Activated CD4-positive, alpha-beta T cell treated with anti-CD3 and anti-CD28 coated beads, Interleukin-2, amount 50 U/mL, for 48 hours (primary cell): ENCODE measurements around the gene SWT1.
A peak's percentile ranks its signal among the peaks of the same experiment; 100 is the strongest.
"Not testable (repeated sequence)": the region's sequence is repeated elsewhere in the genome, so short reads cannot be mapped to it uniquely, and the experiment has no call there.

Experiments
- DNase-seq, 2 experiments: peaks; one replicate each; pipeline ENCODE4 v3.0.0-alpha.2; 2020

The SWT1 gene

DNA sequence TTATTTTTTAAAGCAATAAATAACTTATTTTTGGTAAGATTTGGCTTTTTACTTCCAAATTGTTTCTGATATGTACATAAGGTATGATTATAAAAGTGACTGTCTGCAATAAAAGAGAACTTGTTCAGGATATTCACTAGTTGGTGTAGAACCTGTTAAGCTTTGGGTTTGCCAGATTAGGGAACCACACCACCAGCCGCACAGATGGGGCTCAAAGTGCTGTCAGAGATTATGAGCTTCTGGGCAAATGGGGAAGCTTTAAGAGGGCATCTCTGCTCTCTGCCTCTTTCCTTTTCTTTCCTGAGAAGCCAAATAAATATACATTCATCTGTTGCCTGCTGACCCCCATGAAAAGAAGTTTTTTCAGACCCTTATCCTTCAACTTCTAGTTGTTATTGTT is 134.7 kb downstream of the SWT1 start:
- no peak for DNase-seq

DNA sequence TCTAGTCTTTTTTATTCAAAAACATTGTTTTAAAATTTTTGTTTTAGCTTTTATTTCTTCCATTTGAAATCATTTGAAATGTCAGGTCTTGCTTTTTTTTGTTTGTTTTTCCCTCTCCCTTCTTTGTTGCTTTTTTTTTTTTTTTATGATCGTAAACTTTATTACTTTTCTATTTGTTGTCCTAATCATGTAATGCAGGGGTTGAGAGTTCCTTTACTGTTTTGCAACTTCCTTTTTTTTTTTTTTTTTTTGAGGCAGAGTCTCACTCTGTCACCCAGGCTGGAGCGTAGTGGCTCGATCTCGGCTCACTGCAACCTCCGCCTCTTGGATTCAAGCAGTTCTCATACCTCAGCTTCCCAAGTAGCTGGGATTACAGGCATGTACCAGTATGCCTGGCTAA is 135.3 kb downstream of the SWT1 start:
- DNase-seq: no peak

DNA sequence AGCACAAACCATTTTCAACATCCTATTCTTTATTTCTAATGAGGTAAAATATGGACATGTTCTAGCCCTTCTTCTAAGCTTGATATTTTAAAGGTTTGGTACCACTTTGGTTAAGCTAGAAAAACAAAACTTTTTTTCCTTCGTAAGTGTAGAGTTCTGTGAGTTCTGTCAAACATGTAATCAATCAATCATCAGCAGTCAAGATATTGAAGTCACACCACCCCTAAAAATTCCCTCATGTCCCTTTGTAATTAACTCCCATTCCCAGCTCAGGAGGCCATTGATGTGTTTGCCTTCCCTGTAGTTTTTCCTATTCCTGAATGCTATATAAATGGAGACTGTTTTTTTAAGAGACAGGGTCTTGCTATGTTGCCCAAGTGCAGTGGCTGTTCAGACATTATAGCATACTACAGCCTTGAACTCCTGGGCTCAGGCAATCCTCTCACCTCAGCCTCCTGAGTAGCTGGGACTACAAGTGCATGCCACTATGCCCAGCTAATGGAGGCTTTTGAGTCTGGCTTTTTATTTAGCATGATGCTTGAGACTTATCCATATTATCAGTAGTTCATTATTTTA is 137.1 kb downstream of the SWT1 start:
- DNase-seq: no peak

DNA sequence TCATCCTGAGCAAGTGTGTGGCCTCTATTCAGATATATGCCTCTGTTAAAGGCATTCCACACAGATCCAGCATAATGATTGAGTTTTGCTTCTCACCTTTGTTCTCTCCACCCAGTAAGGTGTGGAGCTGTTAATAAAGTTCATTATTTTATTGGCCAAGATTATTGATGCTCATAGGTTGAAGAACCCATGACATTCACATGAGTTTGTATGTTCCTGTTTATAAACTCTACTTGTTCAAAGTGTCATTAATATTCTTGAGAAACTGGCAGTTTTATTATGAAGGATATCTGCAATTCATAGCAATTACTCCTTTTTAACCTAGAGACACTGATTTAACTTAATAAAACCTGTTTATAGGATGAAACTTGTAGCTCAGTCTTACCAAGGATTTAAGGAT is 138.1 kb downstream of the SWT1 start:
- DNase-seq: no peak

DNA sequence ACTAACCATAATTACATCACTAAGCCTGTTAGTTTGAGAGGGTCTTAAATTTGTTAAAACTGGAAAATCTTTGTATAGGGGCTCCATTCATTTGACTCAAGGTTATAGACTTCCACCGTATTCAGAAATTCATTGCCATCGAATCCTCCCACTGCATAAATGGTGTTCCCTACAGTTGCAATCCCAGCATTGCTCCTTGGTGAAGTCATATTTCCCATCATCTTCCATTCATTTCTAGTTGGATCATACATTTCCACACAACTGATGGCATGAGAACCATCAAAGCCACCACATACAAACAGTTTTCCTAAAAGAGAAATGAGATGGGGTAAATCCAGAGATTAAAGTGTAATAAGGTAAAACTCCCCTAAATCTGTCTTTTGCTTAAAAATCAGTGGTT is 141.0 kb downstream of the SWT1 start:
- DNase-seq: no peak

DNA sequence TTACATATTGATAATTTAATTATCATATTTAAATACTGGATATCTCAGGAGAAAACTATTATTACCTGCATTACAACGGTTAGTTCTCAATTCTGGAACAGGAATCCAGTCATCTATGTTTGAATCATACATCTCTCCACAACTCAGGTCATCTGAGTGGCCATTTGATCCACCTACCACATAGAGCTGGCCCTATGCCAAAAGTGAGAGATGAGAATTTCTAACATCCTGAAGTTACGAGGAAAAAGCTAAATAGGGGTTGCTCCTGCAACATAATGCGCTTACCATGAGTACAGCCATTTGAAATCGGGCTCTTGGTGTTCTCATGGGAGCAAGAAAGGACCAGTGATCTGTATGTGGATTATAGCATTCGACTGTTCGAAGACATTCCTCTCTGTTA is 143.2 kb downstream of the SWT1 start:
- no peak for DNase-seq

DNA sequence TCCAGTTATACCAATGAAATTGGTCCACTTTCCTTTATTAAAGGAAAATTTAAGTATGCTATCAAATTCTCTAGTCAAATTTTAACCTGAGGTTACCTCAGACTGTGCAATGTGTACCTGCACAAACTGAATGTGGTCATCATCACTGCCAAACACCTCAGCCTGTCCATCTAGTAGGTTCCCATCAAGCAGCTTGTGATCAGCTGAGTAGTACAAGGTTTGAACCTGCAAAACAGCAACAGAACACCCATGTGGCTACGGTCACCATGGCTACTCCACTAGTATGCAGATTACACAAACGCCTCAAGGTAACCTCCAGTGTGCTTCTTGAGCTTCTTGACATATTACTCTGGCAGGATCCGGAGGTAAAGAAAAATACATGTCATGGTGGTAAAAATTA is 148.5 kb downstream of the SWT1 start:
- no peak for DNase-seq

DNA sequence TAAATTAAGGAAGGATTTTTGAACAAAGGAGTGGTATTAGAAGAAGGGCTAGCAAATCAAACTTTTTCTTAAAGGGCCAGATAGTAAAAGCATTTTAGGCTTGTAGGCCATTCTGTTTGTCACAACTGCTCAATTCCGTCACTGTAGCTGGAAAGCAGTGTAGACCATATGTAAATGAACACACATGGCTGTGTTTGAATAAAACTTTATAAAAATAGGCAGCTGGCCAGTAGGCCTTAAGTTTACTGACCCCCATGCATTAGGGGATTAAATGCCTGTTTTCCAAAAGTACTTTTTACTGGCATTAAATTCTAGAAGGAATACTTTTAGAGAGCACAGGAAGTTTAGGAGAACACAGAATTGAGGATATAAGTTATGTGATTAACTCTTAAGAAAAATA is 151.2 kb downstream of the SWT1 start:
- DNase-seq: no peak

DNA sequence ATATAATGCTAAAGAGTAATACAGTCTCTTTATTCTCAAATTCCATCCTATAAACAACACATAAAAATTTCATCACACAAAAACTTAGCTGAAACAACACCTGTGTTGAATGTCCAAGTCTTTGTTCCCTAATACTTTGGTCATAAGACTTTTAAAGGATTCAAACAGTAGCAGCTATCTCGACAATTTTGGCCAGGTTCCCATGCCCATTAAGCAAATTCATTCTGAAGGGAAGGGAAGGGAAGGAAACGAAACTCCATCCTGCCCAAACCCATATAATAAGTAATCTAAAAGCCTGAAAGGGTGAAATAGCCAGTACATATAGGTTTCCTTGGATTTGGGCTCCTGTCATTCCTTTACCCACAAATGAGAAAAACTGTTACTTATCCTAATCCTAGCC is 152.6 kb downstream of the SWT1 start:
- DNase-seq: no peak

DNA sequence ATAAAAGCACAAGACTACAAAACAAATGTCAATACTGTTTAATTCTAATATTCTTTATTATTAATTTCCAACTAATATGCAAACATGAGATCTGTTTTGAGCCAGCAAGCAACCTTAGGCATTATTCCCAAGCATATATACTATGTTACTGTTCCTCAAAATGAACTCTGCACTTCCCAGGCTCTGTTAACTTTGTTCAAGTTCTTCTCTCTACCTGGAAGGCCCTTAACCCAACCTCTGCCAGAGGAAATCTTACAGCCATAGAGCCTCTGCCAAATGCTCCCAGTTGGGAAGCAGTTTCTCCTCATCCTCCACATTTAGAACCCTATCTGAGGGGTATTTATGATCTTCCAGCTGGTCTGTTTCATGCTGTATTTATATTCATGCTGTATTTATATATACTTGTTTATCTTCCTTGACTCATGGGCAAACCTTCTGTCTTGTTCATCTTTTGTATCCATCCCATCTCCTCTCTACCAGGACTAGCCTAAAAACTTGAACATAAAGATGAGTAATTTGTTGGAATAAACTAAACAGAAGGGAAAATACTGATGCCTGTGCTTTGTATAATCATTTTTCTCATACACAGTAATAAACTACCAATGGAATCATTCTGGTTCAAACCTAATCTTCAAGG is 154.7 kb downstream of the SWT1 start:
- DNase-seq: no peak

DNA sequence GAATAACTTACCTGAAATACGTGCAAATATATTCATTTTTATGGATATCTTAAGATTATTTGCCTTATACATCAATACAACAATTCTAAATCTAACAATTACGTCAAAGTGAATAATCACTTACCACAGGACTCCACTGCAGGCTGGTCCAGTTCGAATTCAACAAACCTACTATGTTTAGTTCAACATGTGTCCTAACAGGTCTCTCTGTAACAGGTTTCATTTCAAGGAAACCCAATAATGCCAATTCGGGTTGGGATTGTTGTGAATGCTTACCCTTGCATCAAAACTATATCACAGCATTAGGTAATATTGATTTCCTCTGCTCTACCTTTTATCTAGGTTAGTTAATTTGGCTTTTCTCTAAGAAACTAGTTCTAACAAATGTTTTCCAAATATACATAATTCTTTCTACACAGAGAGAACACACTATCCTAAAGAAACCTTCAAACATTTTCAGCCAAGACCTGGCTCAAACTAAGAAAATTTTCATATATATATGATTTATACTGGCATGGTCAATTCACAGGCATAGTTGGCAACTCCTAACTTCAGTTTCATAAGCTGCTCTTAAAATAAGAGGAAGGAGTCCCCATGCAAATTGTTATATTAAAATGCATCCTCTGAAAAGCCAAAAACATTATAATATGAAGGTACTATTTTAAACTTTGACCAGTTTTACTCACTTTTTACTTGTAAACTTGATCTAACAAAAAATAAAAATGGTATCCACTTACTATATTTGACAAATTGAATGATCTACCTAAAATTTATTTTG is 155.6 kb downstream of the SWT1 start:
- DNase-seq: no peak

DNA sequence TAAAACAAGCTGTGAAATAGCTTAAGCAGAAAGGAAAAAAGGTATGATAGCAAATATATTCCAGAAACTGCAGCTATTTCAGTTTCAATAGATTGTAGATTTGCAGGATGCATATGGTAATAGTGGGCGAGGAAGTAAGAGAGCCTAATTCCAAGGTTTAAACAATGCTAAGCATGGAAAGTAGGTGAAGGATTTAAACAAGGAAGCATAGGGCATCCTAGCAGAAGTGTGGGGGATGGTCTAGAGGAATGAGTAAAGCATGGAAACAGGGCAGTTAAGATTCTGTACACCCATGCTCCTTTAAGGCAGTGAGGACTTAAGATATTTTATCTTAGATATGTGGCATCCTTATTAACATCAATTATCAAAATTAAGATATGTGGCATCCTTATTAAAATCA is 157.4 kb downstream of the SWT1 start:
- no peak for DNase-seq

DNA sequence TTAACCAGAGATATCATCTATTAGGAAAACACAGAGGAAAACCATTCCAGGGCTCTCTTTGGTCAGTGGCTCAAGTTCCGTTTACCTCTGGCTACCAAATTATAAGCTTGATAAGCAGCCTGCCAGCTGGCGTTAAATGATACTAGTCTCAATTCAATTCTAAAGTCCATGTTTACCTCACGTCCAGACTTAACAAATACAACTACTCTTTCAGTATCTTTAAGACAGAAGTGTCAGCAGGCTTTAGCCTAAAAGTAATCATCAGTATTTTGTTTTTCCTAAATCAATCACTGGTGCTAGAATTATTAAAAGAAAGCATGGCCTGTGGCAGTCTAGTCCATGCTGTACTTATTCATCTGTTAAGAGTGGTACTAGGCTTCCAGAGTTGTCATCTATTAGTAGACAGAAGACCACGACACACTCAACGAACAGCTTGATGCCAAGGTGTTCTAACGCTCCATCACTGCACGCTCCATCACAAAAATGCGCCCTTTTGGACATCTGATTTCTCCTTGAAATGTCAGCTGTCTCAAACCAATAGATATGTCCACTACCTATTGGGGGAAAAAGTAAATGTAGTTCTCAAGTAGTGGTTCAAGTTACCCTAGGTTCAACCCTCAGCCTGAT is 158.6 kb downstream of the SWT1 start:
- DNase-seq: no peak

DNA sequence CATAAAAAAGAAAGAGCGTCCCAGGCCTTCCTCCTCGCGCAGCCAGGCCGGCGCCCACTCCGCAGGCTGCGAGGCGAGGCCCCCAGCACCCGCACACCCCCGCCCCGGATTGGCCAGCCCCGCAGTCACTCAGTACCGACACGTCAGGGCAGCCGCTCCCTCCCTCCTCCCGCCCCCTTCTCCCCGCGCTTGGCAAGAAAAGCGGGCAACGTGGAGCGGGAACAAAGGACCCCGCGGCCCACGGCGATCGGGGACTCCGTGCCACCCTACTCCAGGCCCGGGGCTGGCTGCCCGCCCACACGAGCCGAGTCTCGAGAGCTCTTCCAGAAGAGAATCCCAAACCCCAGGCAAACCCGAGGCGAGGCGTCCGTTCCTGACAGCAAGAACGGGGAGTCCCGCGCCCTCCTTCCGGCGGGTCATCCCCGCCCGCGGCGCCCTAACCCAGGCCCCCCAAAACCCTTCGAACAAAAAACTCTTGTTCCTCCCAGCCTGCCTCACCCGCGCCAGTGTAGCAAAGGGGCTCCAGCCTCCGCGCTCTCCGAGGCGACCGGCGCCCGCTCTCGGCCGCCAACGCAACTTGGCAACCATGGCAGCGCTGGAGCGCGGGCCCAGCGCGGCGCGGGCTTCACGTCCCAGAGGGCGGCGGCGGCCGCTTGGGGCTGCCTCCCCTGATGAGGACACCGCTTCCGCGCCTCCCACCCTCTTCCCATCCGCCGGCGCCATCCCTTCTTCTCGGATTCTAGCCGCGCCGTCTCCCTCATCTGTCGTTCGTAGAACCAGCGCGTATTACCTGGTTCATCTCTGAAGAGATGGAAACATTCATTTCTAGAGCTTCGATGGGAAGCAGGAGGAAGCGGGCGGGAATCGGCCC is 159.4 kb downstream of the SWT1 start:
- DNase-seq: peak; percentile 92 to 95

DNA sequence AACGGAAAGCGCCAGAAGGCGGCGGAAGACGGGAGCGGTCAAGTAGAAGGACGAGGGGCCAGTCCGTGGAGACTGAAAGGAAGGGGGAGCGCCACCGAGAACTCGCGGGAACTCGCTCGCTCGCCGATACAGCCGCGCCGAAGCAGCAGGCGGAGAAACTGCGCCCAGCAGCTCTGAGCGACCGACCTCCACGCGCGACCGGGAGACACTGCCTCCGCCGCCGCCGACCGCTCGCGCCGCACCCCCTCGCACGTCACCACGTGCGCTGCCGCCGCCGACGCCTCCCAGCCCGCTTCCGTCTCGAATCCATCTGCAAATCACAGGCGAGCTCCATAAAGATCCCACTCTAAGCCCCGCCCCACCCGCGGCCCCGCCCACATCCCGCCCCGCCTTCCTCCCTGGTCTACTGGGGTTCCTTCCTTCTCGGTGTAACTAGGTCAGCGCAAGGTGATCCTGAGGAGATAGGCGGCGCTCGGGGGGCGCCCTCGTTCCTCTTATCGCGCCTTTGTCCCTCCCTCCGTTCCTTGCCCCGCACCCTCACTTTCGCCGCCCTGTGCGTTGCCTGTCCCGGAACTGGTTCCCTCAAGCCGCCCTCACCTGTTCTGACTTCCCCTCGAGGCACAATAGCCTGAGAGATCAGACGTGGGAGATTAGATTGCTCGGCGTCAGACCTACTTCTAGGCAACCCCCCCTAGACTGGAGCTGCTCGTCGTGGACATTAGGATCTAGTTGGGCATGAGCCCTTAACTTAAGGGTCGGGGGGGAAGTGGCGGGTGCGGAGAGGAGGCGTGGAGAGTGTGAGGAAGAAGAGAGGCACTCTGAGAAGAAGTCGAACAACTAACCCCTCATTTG is 160.3 kb downstream of the SWT1 start, which contains the start of gene IVNS1ABP:
Gene IVNS1ABP, minus strand, starts transcription at position 210 of the 852 bp plus-strand sequence. CDS start 7,750 bp downstream, outside the sequence.
- peak; percentile 92 to 93 for DNase-seq

DNA sequence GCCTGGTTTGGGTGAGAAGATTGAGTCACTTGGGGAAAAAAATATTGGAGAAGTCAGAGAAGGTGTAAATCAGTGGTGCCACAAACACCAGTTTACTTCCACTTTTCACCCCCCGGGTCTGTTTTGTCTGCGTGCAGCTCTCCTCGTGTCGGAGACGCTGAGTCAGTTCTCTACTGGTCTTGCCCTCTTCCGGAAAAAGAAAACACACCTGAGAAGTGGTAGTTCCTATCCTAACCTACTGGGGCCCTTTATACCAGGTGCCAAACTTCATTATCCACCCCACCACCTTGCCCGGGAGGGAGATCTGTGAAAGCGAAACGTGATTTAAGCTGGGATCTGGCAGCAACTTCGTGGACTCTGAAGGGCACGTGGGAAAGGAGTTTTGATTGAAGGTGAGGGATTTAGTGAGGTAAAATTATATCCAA is 160.9 kb downstream of the SWT1 start:
- DNase-seq: peak; percentile 76 to 80

DNA sequence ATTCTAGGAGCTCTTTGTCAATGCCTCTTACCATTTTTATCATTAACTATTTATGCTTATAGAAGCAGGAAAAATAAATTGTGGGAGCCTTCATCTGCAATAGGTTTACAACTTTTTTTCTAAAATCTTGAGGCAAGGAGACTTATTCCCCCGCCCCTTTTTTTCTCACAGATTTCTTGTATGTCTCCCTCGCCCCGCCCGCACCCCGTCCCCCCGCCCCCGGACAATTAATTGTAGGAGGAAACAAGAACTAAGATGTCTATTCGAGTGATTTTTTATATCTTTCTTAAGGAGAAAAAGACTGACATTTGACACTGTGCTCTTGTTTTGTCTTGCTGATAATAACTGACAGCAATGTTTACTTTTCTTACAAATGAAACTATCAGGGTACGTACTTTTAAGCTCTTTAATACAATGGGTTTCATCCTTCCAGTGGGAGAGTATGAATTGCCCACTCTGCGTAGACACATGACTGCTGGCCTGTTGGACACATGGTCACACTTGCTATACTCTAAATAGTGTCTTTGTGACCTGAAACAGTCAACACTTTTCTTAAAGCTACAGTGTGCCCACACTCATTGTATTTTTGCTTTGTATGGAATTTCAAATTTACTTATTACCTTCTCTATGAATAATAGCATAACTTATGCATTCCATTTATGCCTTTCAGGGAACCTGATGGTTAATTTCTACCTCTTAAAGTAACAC is 161.6 kb downstream of the SWT1 start:
- no peak for DNase-seq

DNA sequence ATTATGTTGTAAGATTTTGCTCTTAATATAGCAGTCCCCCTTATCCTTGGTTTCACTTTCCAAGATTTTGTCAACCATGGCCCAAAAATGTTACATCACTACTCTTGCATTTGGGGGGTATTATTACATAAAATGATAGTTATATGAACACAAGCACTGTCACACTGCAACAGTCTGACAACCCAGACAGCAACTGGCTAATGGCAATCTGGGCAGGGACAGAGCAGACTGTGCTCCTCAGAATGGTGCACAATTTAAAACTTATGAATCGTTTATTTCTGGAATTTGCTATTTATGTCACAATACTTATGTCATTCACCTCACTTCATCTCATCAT is 162.1 kb downstream of the SWT1 start:
- no peak for DNase-seq

DNA sequence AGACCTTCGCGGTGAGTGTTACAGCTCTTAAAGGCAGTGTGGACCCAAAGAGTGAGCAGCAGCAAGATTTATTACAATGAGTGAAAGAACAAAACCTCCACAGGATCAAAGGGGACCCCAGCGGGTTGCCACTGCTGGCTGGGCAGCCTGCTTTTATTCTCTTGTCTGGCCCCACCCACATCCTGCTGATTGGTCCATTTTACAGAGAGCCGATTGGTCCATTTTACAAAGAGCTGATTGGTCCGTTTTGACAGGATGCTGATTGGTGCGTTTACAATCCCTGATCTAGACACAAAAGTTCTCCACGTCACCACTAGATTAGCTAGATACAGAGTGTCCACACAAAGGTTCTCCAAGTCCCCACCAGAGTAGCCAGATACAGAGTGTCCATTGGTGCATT is 164.1 kb downstream of the SWT1 start:
- not testable (repeated sequence) for DNase-seq

DNA sequence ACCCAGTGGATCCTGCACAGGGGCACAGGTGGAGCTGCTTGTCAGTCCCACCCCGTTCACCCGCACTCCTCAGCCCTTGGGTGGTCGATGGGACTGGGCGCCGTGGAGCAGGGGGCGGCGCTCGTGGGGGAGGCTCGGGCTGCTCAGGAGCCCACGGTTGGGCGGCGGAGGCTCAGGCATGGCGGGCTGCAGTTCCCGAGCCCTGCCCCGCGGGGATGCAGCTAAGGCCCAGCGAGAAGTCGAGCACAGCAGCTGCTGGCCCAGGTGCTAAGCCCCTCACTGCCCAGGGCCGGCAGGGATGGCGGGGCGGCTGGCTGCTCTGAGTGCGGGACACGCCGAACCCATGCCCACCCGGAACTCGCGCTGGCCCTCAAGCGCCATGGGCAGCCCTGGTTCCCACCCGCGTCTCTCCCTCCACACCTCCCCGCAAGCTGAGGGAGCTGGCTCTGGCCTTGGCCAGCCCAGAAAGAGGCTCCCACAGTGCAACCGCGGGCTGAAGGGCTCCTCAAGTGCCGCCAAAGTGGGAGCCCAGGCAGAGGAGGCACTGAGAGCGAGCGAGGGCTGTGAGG is 164.8 kb downstream of the SWT1 start:
- not testable (repeated sequence) for DNase-seq

DNA sequence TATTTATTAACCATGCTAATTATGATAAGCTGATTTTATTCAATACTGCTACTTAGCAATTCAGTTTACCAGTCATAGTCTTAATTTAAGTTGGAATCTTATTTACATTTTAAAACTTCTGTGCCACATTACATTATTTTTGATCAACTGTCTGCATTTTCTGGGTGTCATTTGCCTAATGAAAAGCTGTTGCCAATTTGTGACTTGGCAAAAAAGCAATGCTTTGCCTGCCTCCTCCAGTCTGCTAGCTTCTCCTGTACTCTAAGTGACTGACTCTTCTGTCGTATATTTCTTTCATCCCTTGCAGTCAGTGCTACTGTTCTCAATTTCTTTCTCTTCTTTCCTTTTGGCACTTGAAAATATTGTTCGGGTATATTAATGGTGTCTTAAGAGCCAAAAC is 165.7 kb downstream of the SWT1 start:
- no peak for DNase-seq
